ENCODE results near the gene MYH11. TPM values are rescaled to one million over a fixed set of nuclear protein-coding genes. Genes with fewer than 3 reads are reported as not detected.

The MYH11 gene
- total RNA-seq, 2 donors from 2014 or later, result 0.09 to 0.29 TPM

- 93 to 100% methylated on average over 6 to 7 of the region's 7 CpGs for WGBS, 2 experiments (ENCODE audit: insufficient coverage in 1 of 2, insufficient read length in 1 of 2)
- Mint-ChIP-seq H3K4me3 (no peak overlapping the region), H3K27me3 (ENCODE audit: insufficient read depth) (no peaks in the 10 kb centered on the region), H3K4me1 (no peaks in the 10 kb centered on the region), H3K27ac (no peak overlapping the region), H3K9me3 (no peaks in the 10 kb centered on the region), H3K36me3 (ENCODE audit: low read depth) (peaks cover 26% of the 10 kb centered on the region)
- DNase-seq, result no peak
- no peak overlapping the region for H3K9ac ChIP-seq (ENCODE audit: extremely low read depth, low read length, poor library complexity, severe bottlenecking)
- no peaks in the 10 kb centered on the region for H3K27me3 ChIP-seq (ENCODE audit: control insufficient read depth, insufficient read depth, low read length, poor library complexity, severe bottlenecking)
- TF ChIP-seq CTCF (conservative IDR thresholded peaks at IDR 0.05), result no peak
- no peak overlapping the region for H3K27ac ChIP-seq (ENCODE audit: low read depth, low read length)
- no peak overlapping the region for H3K4me3 ChIP-seq (ENCODE audit: low read length)
- H3K36me3 ChIP-seq (ENCODE audit: control insufficient read depth, insufficient read depth, low read length), result no peaks in the 10 kb centered on the region
- H3K9me3 ChIP-seq (ENCODE audit: control insufficient read depth, low read length), result no peaks in the 10 kb centered on the region
- H3K4me1 ChIP-seq (ENCODE audit: control insufficient read depth, insufficient read depth, low read length), result no peaks in the 10 kb centered on the region
These were observed 133.0 kb downstream of the MYH11 start for GRCh38 chr16:15723808-15724207.

GRCh38 chr16:15721018-15721417, 135.8 kb downstream of the MYH11 start:
- no peaks in the 10 kb centered on the region for H3K27me3 ChIP-seq (ENCODE audit: control insufficient read depth, insufficient read depth, low read length, poor library complexity, severe bottlenecking)
- no peak for TF ChIP-seq CTCF (conservative IDR thresholded peaks at IDR 0.05)
- H3K4me3 Mint-ChIP-seq, result no peak overlapping the region
- H3K27ac Mint-ChIP-seq, result no peak overlapping the region
- H3K4me1 Mint-ChIP-seq, result no peaks in the 10 kb centered on the region
- 94 to 97% methylated on average over 14 of the region's 14 CpGs for WGBS, 2 experiments (ENCODE audit: insufficient coverage in 1 of 2, insufficient read length in 1 of 2)
- no peak overlapping the region for H3K27ac ChIP-seq (ENCODE audit: low read depth, low read length)
- no peak overlapping the region for H3K4me3 ChIP-seq (ENCODE audit: low read length)
- H3K9me3 ChIP-seq (ENCODE audit: control insufficient read depth, low read length), result no peaks in the 10 kb centered on the region
- no peak overlapping the region for H3K9ac ChIP-seq (ENCODE audit: extremely low read depth, low read length, poor library complexity, severe bottlenecking)
- H3K36me3 Mint-ChIP-seq (ENCODE audit: low read depth), result peaks cover 22% of the 10 kb centered on the region
- DNase-seq, result no peak
- H3K36me3 ChIP-seq (ENCODE audit: control insufficient read depth, insufficient read depth, low read length), result no peaks in the 10 kb centered on the region
- H3K4me1 ChIP-seq (ENCODE audit: control insufficient read depth, insufficient read depth, low read length), result no peaks in the 10 kb centered on the region
- no peaks in the 10 kb centered on the region for H3K9me3 Mint-ChIP-seq
- H3K27me3 Mint-ChIP-seq (ENCODE audit: insufficient read depth), result no peaks in the 10 kb centered on the region

GRCh38 chr16:15716694-15717447, 140.0 kb downstream of the MYH11 start:
- Histone ChIP-seq H3K4me1 (ENCODE audit: control insufficient read depth, insufficient read depth, low read length) (no peaks in the 10 kb centered on the region), H3K27me3 (ENCODE audit: control insufficient read depth, insufficient read depth, low read length, poor library complexity, severe bottlenecking) (no peaks in the 10 kb centered on the region), H3K27ac (ENCODE audit: low read depth, low read length) (no peak overlapping the region), H3K9ac (ENCODE audit: extremely low read depth, low read length, poor library complexity, severe bottlenecking) (no peak overlapping the region), H3K4me3 (ENCODE audit: low read length) (no peak overlapping the region), H3K36me3 (ENCODE audit: control insufficient read depth, insufficient read depth, low read length) (no peaks in the 10 kb centered on the region), H3K9me3 (ENCODE audit: control insufficient read depth, low read length) (no peaks in the 10 kb centered on the region)
- Mint-ChIP-seq H3K27me3 (ENCODE audit: insufficient read depth) (no peaks in the 10 kb centered on the region), H3K27ac (peak overlapping the region; percentile 7), H3K36me3 (ENCODE audit: low read depth) (peaks cover 11% of the 10 kb centered on the region), H3K4me1 (no peaks in the 10 kb centered on the region), H3K4me3 (no peak overlapping the region), H3K9me3 (no peaks in the 10 kb centered on the region)
- 93 to 94% methylated on average over 21 to 23 of the region's 23 CpGs for WGBS, 2 experiments (ENCODE audit: insufficient coverage in 1 of 2, insufficient read length in 1 of 2)
- no peak for DNase-seq
- TF ChIP-seq CTCF (conservative IDR thresholded peaks at IDR 0.05), result no peak
